ENCODE data around the gene MYZAP. TPM values are rescaled to one million over a fixed set of nuclear protein-coding genes. Genes with fewer than 3 reads are reported as not detected.
A peak's percentile ranks its signal among the peaks of the same experiment; 100 is the strongest.

Gene MYZAP
- total and polyA plus RNA-seq, 2 of the 4 experiments (the other 2 are of a cell fraction), result not detected

DNA sequence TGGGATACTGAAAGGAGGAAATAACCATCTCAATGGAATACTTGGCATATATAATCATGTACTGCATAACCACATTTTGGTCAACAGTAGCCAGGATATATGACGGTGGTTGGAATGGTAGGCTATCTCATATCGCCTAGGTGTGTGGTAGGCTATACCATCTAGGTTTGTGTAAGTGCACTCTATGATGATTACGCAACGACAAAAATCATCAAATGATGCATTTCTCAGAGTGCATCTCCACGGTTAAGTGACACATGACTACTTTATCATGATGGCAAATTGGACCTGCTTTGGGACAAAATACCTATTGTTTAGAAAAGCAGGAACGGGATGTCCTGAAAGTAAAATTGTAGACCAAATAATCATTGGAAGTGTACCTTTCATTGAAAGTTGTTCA, 2.8 kb downstream of the MYZAP start:
- Histone ChIP-seq H3K23ac (ENCODE audit: low read depth, low read length) (no peak overlapping the region), H3K79me1 (ENCODE audit: low read depth in 1 of 2, low read length in 2 of 2) (no peaks in the 10 kb centered on the region), H2BK15ac (ENCODE audit: low read depth, low read length) (no peak overlapping the region), H2AK5ac (ENCODE audit: low read depth, low read length) (no peak overlapping the region), H3K27ac (ENCODE audit: insufficient read depth, low read length) (no peak overlapping the region), H3K36me3 (ENCODE audit: control insufficient read depth, insufficient read depth, low read length) (no peaks in the 10 kb centered on the region), H3K4me3 (ENCODE audit: insufficient read depth, low read depth, low read length) (no peak overlapping the region), H3K9me1 (ENCODE audit: insufficient read depth, low read length) (no peaks in the 10 kb centered on the region; the same call in 1 of the 2 replicates), H3K9ac (ENCODE audit: low read depth, low read length) (no peak overlapping the region), H3K14ac (replicated peaks; ENCODE audit: low read depth, low read length) (no peak overlapping the region), H3K27me3 (ENCODE audit: control insufficient read depth, insufficient read depth, low read length) (peaks cover 37% of the 10 kb centered on the region), H3K9me3 (ENCODE audit: control insufficient read depth, insufficient read depth, low read length) (no peaks in the 10 kb centered on the region), H2AFZ (replicated peaks; ENCODE audit: low read length, poor library complexity) (no peak overlapping the region), H3K56ac (ENCODE audit: extremely low read depth, insufficient read depth, low read length) (no peak overlapping the region), H3K4me1 (ENCODE audit: control insufficient read depth, insufficient read depth, low read length) (no peaks in the 10 kb centered on the region), H2BK5ac (ENCODE audit: low read depth, low read length, poor library complexity, severe bottlenecking) (no peak overlapping the region), H4K8ac (ENCODE audit: low read depth in 2 of 2, low read length in 2 of 2) (no peak overlapping the region), H2AK9ac (replicated peaks; ENCODE audit: low read depth, low read length, poor library complexity) (no peak overlapping the region), H4K91ac (ENCODE audit: insufficient read depth, low read depth, low read length) (no peak overlapping the region), H3K4me2 (ENCODE audit: low read depth, low read length) (no peak overlapping the region), H3K18ac (ENCODE audit: low read depth, low read length) (no peak overlapping the region), H4K5ac (ENCODE audit: low read depth, low read length) (no peak overlapping the region), H4K20me1 (ENCODE audit: insufficient read depth, low read length) (no peaks in the 10 kb centered on the region), H2BK20ac (ENCODE audit: low read depth, low read length) (no peak overlapping the region), H2BK120ac (ENCODE audit: low read depth, low read length) (no peak overlapping the region), H3K4ac (ENCODE audit: low read depth, low read length) (no peak overlapping the region)
- ATAC-seq (ENCODE audit: low read depth) (no peak), DNase-seq (no peak)
- ChIA-PET POLR2A (ENCODE audit: unreplicated experiment) (no interaction called here), CTCF (no interaction called here)
- TF ChIP-seq MAZ (IDR thresholded peaks at IDR 0.05; ENCODE audit: borderline replicate concordance, low read depth, low read length) (no peak), CEBPB (IDR thresholded peaks at IDR 0.05; ENCODE audit: low read depth, low read length) (peak; percentile 85)
- WGBS, 2 experiments (ENCODE audit: extremely low coverage in 2 of 2, insufficient read length in 1 of 2), result 100% methylated on average over 3 of the region's 6 CpGs; no CpG with 5 or more reads in 1 of the 2 experiments
- no TSS peak for BruUV-seq (replicated peaks)
- dilution Hi-C loops (cut with HindIII; ENCODE audit: low sequenced_read_pairs, unreplicated experiment), result no loop called here
- in situ Hi-C loops (cut with MboI; ENCODE audit: low sequenced_read_pairs), result no loop called here
- intact Hi-C loops (cut with micrococcal nuclease), result no loop called here
